ENCODE data around the gene STX8. TPM values are rescaled to one million over a fixed set of nuclear protein-coding genes. Genes with fewer than 3 reads are reported as not detected.

Gene STX8
- total and polyA plus RNA-seq, 9 of the 15 experiments (the other 6 are each of a cell fraction or from before 2014, with no cell fraction given), result 14.6 to 42.5 (median 22.1) TPM

- no peaks in the 10 kb centered on the region for H3K9me1 ChIP-seq (ENCODE audit: control insufficient read depth, insufficient read depth, low read length)
- no peak overlapping the region for H3K4me2 ChIP-seq (ENCODE audit: insufficient read depth, low read length)
- in situ Hi-C loops (cut with MboI) (no loop called here), intact Hi-C loops (cut with micrococcal nuclease) (no loop called here)
- H3K36me3 ChIP-seq (ENCODE audit: control insufficient read depth, insufficient read depth, low read length), result no peaks in the 10 kb centered on the region
- H2AFZ ChIP-seq (ENCODE audit: low read depth, low read length), result no peak overlapping the region
- 0% methylated on average over 3 of the region's 5 CpGs for WGBS (ENCODE audit: insufficient coverage, low coverage, missing lambda C conversion rate)
- BruUV-seq (replicated peaks), result no TSS peak
- DNase-seq (ENCODE audit: extremely low read depth in 1 of 4, low spot score in 3 of 4), result no peak
- no peaks in the 10 kb centered on the region for H3K79me2 ChIP-seq (ENCODE audit: control insufficient read depth, insufficient read depth, low read length)
- TF ChIP-seq ZNF668 (CRISPR knock-in tag; IDR thresholded peaks at IDR 0.05), result no peak
- no peak for TF ChIP-seq ZNF644 (tag; IDR thresholded peaks at IDR 0.05; ENCODE audit: low read depth)
- TF ChIP-seq RBM34 (IDR thresholded peaks at IDR 0.05; ENCODE audit: borderline replicate concordance, insufficient read depth, low read length), result no peak
- no peak for TF ChIP-seq NR2C2 (CRISPR knock-in tag; IDR thresholded peaks at IDR 0.05)
- TF ChIP-seq NR2C2 (tag; IDR thresholded peaks at IDR 0.05), result no peak
- no peak for TF ChIP-seq ZBTB11 (CRISPR knock-in tag; IDR thresholded peaks at IDR 0.05)
- H3K27me3 ChIP-seq (ENCODE audit: control insufficient read depth in 2 of 2, insufficient read depth in 2 of 2, low read length in 2 of 2), result no peaks in the 10 kb centered on the region
- H4K20me1 ChIP-seq (replicated peaks; ENCODE audit: control insufficient read depth, insufficient read depth, low read length), result no peaks in the 10 kb centered on the region; the same call in 1 of the 2 replicates
- no peak overlapping the region for H3K9ac ChIP-seq (ENCODE audit: insufficient read depth in 1 of 2, low read depth in 2 of 2, low read length in 2 of 2)
- no peaks in the 10 kb centered on the region for H3K4me1 ChIP-seq (replicated peaks in 1 of 2; ENCODE audit: control insufficient read depth in 2 of 2, insufficient read depth in 2 of 2, low read length in 2 of 2)
- no peak overlapping the region for H3K4me3 ChIP-seq
- no peak for ATAC-seq
- H3K27ac ChIP-seq (ENCODE audit: extremely low read depth, low read depth, low read length), result no peak overlapping the region
- H3K9me3 ChIP-seq (replicated peaks; ENCODE audit: control insufficient read depth, insufficient read depth, low read depth, low read length), result no peaks in the 10 kb centered on the region
- CTCF ChIA-PET (ENCODE audit: low intra/inter-chr PET ratio), result no interaction called here
- POLR2A ChIA-PET, result interaction anchor here (0.6 kb wide), 1 partner anchor 127 kb away, joined by 3 read pairs; no protein-coding TSS in a partner anchor
- no peak for FAIRE-seq
These were observed 277.5 kb downstream of the STX8 start for GRCh38 chr17:9298135-9298534.
